ENCODE results near the gene CRLF1.

The CRLF1 gene

DNA sequence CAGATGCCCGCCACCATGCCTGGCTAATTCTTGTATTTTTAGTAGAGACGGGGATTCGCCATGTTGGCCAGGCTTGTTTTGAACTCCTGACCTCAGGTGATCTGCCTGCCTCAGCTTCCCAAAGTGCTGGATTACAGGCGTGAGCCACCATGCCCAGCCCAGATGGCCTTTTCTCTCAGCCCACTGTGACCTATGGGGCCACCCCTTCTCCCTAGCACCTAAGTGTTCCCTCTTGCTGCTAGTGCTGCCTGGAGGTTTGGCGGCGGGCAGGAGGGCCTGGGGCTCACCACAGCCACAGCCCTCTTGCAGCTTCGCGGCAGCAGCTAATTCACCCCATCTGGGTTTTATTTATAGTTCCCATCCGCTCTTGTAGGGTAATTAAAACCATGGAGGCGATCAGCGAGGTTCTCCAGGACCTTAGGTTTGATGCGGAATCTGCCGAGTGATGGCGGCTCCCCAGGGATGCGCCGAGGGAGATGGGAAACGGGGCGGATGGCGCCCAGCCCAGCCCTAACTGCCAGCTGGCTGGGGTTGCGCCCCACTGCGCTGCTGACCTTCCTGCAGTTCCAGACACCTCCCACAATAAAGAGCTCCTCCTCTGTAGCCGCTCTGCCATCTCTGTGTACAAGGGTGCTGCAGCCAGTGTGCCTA, 14.7 kb downstream of the CRLF1 start:
- H3K4me2 ChIP-seq (ENCODE audit: low read length) = no peak overlapping the region

DNA sequence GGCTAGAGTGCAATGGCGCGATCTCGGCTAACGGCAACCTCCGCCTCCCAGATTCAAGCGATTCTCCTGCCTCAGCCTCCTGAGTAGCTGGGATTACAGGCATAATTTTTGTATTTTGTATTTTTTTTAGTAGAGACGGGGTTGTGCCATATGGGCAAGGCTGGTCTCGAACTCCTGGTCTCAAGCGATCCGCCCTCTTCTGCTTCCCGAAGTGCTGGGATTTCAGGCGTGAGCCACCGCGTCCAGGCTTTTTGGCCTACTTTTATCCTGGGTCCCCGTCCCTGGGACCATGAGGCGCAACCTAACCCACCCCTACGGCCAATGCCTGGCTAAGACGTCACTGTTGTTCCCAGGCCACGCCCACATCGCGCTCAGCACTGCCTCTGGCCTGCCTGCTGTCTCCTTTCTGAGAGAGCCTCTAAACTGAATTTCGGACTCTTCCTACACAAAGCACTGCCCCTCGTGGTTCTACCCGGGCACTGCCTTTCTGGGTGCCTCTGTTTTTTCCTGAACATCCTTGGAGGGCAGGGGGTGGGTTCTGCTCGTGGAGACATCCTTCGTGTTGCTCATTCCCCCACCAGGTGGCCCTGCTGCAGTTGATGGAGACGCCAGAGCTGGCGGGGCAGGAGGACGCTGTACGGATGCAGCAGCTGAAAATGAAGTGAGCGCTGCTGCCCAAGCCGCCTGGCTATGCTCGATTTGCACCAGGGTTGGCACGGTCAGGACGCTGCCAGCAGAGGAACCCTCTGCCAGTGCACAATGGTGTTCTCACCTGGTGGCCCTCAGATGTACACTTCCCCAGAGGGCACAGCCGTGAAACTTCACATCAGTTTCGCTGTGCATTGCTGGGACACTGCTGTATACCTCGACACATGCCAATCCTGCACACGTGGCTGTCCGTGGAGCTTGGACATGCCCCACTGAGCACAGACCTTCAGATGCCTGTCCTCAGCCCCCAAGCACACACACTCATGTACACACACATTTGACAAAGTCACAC, 16.0 kb downstream of the CRLF1 start:
- no peak for TF ChIP-seq EZH2 (IDR thresholded peaks at IDR 0.05; ENCODE audit: borderline replicate concordance, low read length)
- TF ChIP-seq, protein P1, sequence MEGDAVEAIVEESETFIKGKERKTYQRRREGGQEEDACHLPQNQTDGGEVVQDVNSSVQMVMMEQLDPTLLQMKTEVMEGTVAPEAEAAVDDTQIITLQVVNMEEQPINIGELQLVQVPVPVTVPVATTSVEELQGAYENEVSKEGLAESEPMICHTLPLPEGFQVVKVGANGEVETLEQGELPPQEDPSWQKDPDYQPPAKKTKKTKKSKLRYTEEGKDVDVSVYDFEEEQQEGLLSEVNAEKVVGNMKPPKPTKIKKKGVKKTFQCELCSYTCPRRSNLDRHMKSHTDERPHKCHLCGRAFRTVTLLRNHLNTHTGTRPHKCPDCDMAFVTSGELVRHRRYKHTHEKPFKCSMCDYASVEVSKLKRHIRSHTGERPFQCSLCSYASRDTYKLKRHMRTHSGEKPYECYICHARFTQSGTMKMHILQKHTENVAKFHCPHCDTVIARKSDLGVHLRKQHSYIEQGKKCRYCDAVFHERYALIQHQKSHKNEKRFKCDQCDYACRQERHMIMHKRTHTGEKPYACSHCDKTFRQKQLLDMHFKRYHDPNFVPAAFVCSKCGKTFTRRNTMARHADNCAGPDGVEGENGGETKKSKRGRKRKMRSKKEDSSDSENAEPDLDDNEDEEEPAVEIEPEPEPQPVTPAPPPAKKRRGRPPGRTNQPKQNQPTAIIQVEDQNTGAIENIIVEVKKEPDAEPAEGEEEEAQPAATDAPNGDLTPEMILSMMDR (IDR thresholded peaks at IDR 0.05; ENCODE audit: low read length) = peak; percentile 90
- Histone ChIP-seq H2AFZ (ENCODE audit: low read length) (no peak overlapping the region), H3F3A (ENCODE audit: insufficient read depth, low read length) (no peaks in the 10 kb centered on the region), H3K79me2 (ENCODE audit: insufficient read depth, low read length) (no peaks in the 10 kb centered on the region), H3K4me2 (ENCODE audit: low read length) (peak overlapping the region; percentile 78), H3K36me3 (ENCODE audit: insufficient read depth, low read length) (no peaks in the 10 kb centered on the region), H3K27me3 (ENCODE audit: insufficient read depth, low read length) (no peaks in the 10 kb centered on the region), H3K9me2 (ENCODE audit: low read depth, low read length) (no peaks in the 10 kb centered on the region), H3K4me3 (ENCODE audit: low read depth, low read length, poor library complexity, severe bottlenecking) (peak overlapping the region; percentile 66), H4K20me1 (ENCODE audit: insufficient read depth, low read length) (no peaks in the 10 kb centered on the region), H3K9me3 (ENCODE audit: low read length) (no peaks in the 10 kb centered on the region), H3K4me1 (ENCODE audit: insufficient read depth, low read length, severe bottlenecking) (peaks cover 49% of the 10 kb centered on the region), H3K27ac (ENCODE audit: low read depth, low read length, poor library complexity, severe bottlenecking) (peak overlapping the region; percentile 88), H3K9ac (ENCODE audit: low read length) (peak overlapping the region; percentile 79)

More for the DNA sequence above, 14.7 kb downstream of the CRLF1 start:
- no peaks in the 10 kb centered on the region for H3K79me2 ChIP-seq (ENCODE audit: insufficient read depth, low read length)
- no peaks in the 10 kb centered on the region; the same call in 1 of the 2 replicates for H3K27me3 ChIP-seq (ENCODE audit: insufficient read depth, low read length)
- H3K27ac ChIP-seq (ENCODE audit: low read depth, low read length, poor library complexity, severe bottlenecking) = no peak overlapping the region
- no peaks in the 10 kb centered on the region for H3K36me3 ChIP-seq (ENCODE audit: insufficient read depth, low read length)
- TF ChIP-seq, protein P1 (IDR thresholded peaks at IDR 0.05; ENCODE audit: low read length) = no peak
- TF ChIP-seq EZH2 (IDR thresholded peaks at IDR 0.05; ENCODE audit: borderline replicate concordance, low read length) = no peak
- H3K4me1 ChIP-seq (ENCODE audit: insufficient read depth, low read length, severe bottlenecking) = peaks cover 49% of the 10 kb centered on the region
- H3K9me3 ChIP-seq (ENCODE audit: low read length) = no peaks in the 10 kb centered on the region
- no peak overlapping the region for H3K9ac ChIP-seq (ENCODE audit: low read length)
- H3K9me2 ChIP-seq (ENCODE audit: low read depth, low read length) = no peaks in the 10 kb centered on the region
- H3F3A ChIP-seq (ENCODE audit: insufficient read depth, low read length) = no peaks in the 10 kb centered on the region
- no peak overlapping the region for H3K4me3 ChIP-seq (ENCODE audit: low read depth, low read length, poor library complexity, severe bottlenecking)
- H2AFZ ChIP-seq (ENCODE audit: low read length) = no peak overlapping the region
- H4K20me1 ChIP-seq (ENCODE audit: insufficient read depth, low read length) = no peaks in the 10 kb centered on the region

DNA sequence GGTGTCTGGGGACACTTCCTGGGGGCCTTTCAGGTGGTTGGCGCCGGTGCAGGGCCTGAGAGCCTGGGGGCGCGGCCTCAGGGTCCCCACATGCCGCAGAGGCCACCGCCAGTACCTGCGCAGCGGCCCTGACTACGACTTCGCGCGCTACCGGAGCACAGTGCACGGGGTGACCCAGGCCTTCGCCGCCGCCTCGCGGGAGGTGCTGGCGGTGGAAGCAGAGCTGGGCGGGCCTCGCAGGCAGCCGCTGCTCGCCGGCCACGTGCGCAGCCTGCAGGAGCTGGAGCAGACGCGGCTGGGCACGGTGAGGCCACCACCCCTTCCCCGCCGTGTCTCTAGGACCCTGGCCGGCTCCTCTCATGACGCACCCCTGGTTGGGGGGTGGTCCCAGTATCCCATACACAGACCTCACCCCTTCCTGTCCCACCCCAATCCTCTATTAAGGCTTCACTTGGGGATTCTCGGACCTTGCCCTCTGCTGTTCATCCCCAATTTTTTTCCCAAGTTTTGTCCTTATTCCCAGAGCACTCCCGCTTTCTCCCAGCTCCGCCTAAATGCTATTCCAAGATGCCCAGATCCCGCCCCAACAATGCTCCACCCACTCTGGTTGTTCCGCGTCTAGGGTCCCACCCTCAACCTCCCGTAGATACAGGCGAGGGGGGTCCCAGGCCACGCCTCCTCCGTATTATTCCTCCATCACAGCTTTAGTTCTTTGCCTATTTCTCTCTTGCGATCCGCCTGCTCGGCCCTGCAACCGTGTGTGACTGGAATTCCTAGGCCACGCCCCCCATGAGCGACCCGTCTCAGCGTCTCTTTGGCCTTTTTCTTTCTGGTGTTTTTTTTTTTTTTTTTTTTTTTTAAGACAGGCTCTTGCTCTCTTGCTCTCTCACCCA, 17.0 kb downstream of the CRLF1 start:
- Histone ChIP-seq H3K9ac (ENCODE audit: low read length) (peak overlapping the region; percentile 79), H3K9me2 (ENCODE audit: low read depth, low read length) (no peaks in the 10 kb centered on the region), H3K27ac (ENCODE audit: low read depth, low read length, poor library complexity, severe bottlenecking) (peak overlapping the region; percentile 88), H3K9me3 (ENCODE audit: low read length) (no peaks in the 10 kb centered on the region), H3K4me2 (ENCODE audit: low read length) (peak overlapping the region; percentile 78), H3K4me3 (ENCODE audit: low read depth, low read length, poor library complexity, severe bottlenecking) (peak overlapping the region; percentile 66), H3K36me3 (ENCODE audit: insufficient read depth, low read length) (no peaks in the 10 kb centered on the region), H2AFZ (ENCODE audit: low read length) (no peak overlapping the region), H3K79me2 (ENCODE audit: insufficient read depth, low read length) (no peaks in the 10 kb centered on the region), H3K4me1 (ENCODE audit: insufficient read depth, low read length, severe bottlenecking) (peaks cover 45% of the 10 kb centered on the region), H3F3A (ENCODE audit: insufficient read depth, low read length) (no peaks in the 10 kb centered on the region), H3K27me3 (ENCODE audit: insufficient read depth, low read length) (no peaks in the 10 kb centered on the region; the same call in 1 of the 2 replicates), H4K20me1 (ENCODE audit: insufficient read depth, low read length) (no peaks in the 10 kb centered on the region)
- TF ChIP-seq, protein P1 (IDR thresholded peaks at IDR 0.05; ENCODE audit: low read length) = no peak
- TF ChIP-seq EZH2 (IDR thresholded peaks at IDR 0.05; ENCODE audit: borderline replicate concordance, low read length) = no peak

Measured in OCI-LY1 (cell line).